IMR-90 (cell line): ENCODE results near the gene TAAR1. TPM values are rescaled to one million over a fixed set of nuclear protein-coding genes. Genes with fewer than 3 reads are reported as not detected.

Experiments used
- ATAC-seq: fragments of 200-7000 bp; cut with Tn5 transposase; 2 replicates; pipeline ENCODE4 v1.9.1; 2020; ENCODE audit warnings: low read depth, mild to moderate bottlenecking, moderate library complexity
- BruUV-seq: library from RNA; stranded (reverse); fragments of 400-500 nt; replicated peaks from 2 replicates; lab custom pipeline; 2021; lab: Mats Ljungman, UMichigan
- CTCF ChIA-PET: fragments of 300-600 bp; formaldehyde crosslinking; extraction: SDS; loops from one replicate; lab custom pipeline; 2021; ENCODE audit warnings: antibody characterized with exemption; lab: Yijun Ruan, JAX
- POLR2A ChIA-PET: fragments of 300-600 bp; sonication (Branson Sonifier 250); formaldehyde crosslinking; loops from one replicate; lab custom pipeline; 2022; ENCODE audit warnings: antibody characterized with exemption; ENCODE audit not compliant: unreplicated experiment; lab: Charles Lee
- DNase-seq: peaks from one replicate; pipeline ENCODE4 v3.0.0; 2013
- H2AFZ ChIP-seq: replicated peaks from 2 replicates; pipeline ENCODE3; 2013; ENCODE audit warnings: low read length, mild to moderate bottlenecking; ENCODE audit not compliant: poor library complexity
- H2AK5ac ChIP-seq: 2 replicates; pipeline ENCODE4 v1.6.1; 2013; ENCODE audit warnings: low read depth, low read length, inconsistent platforms
- H2AK9ac ChIP-seq: replicated peaks from 2 replicates; pipeline ENCODE3; 2013; ENCODE audit warnings: mild to moderate bottlenecking, low read depth, low read length, moderate library complexity; ENCODE audit not compliant: poor library complexity
- H2BK120ac ChIP-seq: 2 replicates; pipeline ENCODE4 v1.6.1; 2013; ENCODE audit warnings: low read depth, low read length, inconsistent platforms
- H2BK15ac ChIP-seq: 3 replicates; pipeline ENCODE4 v1.6.1; 2013; ENCODE audit warnings: low read depth, low read length, inconsistent platforms
- H2BK20ac ChIP-seq: 2 replicates; pipeline ENCODE4 v1.6.1; 2013; ENCODE audit warnings: low read depth, mild to moderate bottlenecking, inconsistent platforms, low read length, moderate library complexity
- H2BK5ac ChIP-seq: 2 replicates; pipeline ENCODE4 v1.6.1; 2013; ENCODE audit warnings: mild to moderate bottlenecking, low read depth, low read length, inconsistent platforms; ENCODE audit not compliant: poor library complexity, severe bottlenecking
- H3K14ac ChIP-seq: replicated peaks from 2 replicates; pipeline ENCODE4 v1.6.1; 2013; ENCODE audit warnings: low read depth, low read length, inconsistent platforms
- H3K18ac ChIP-seq: 2 replicates; pipeline ENCODE4 v1.6.1; 2013; ENCODE audit warnings: low read depth, low read length, control low read depth
- H3K23ac ChIP-seq: 2 replicates; pipeline ENCODE4 v1.6.1; 2013; ENCODE audit warnings: low read depth, low read length, inconsistent platforms
- H3K27ac ChIP-seq: 2 replicates; pipeline ENCODE4 v1.5.1; 2013; ENCODE audit warnings: mild to moderate bottlenecking, control low read depth, low read length; ENCODE audit not compliant: insufficient read depth
- H3K27me3 ChIP-seq: 2 replicates; pipeline ENCODE4 v1.6.1; 2013; ENCODE audit warnings: low read length; ENCODE audit not compliant: control insufficient read depth, insufficient read depth
- H3K36me3 ChIP-seq: 2 replicates; pipeline ENCODE4 v1.6.1; 2013; ENCODE audit warnings: low read length, mixed read lengths; ENCODE audit not compliant: control insufficient read depth, insufficient read depth
- H3K4ac ChIP-seq: 2 replicates; pipeline ENCODE4 v1.6.1; 2013; ENCODE audit warnings: low read depth, low read length, inconsistent platforms
- H3K4me1 ChIP-seq: 2 replicates; pipeline ENCODE4 v1.6.1; 2013; ENCODE audit warnings: low read length, mixed read lengths; ENCODE audit not compliant: control insufficient read depth, insufficient read depth
- H3K4me2 ChIP-seq: 2 replicates; pipeline ENCODE4 v1.6.1; 2013; ENCODE audit warnings: low read depth, mild to moderate bottlenecking, control low read depth, low read length, moderate library complexity
- H3K4me3 ChIP-seq: 2 replicates; pipeline ENCODE4 v1.5.1; 2013; ENCODE audit warnings: low read depth, mild to moderate bottlenecking, control low read depth, low read length, moderate library complexity; ENCODE audit not compliant: insufficient read depth
- H3K56ac ChIP-seq: 2 replicates; pipeline ENCODE4 v1.6.1; 2013; ENCODE audit warnings: low read length, inconsistent platforms; ENCODE audit not compliant: insufficient read depth; ENCODE audit errors: extremely low read depth
- H3K79me1 ChIP-seq, 2 experiments: 2 replicates each; pipeline ENCODE4 v1.6.1; 2013; ENCODE audit warnings: low read length in 2 of 2, inconsistent platforms in 1 of 2, low read depth in 1 of 2
- H3K9ac ChIP-seq: 2 replicates; pipeline ENCODE4 v1.6.1; 2013; ENCODE audit warnings: low read depth, low read length, control low read depth
- H3K9me1 ChIP-seq: 2 replicates; pipeline ENCODE4 v1.6.1; 2013; ENCODE audit warnings: low read length, inconsistent platforms; ENCODE audit not compliant: insufficient read depth
- H3K9me3 ChIP-seq: 2 replicates; pipeline ENCODE4 v1.6.1; 2013; ENCODE audit warnings: low read length; ENCODE audit not compliant: control insufficient read depth, insufficient read depth
- H4K20me1 ChIP-seq: 2 replicates; pipeline ENCODE4 v1.6.1; 2013; ENCODE audit warnings: low read length, inconsistent platforms; ENCODE audit not compliant: insufficient read depth
- H4K5ac ChIP-seq: 2 replicates; pipeline ENCODE4 v1.6.1; 2013; ENCODE audit warnings: mild to moderate bottlenecking, low read depth, low read length, control low read depth
- H4K8ac ChIP-seq, 2 experiments: 2 replicates each; pipeline ENCODE4 v1.6.1; 2013; ENCODE audit warnings: low read depth in 2 of 2, low read length in 2 of 2, control low read depth in 1 of 2, inconsistent platforms in 1 of 2
- H4K91ac ChIP-seq: 2 replicates; pipeline ENCODE4 v1.6.1; 2013; ENCODE audit warnings: low read depth, low read length, inconsistent platforms; ENCODE audit not compliant: insufficient read depth
- BHLHE40 ChIP-seq: fragments of 150-350 bp; IDR thresholded peaks from 2 replicates; pipeline ENCODE4 v1.6.1; 2016; ENCODE audit warnings: mild to moderate bottlenecking, low read depth, low read length
- CEBPB ChIP-seq: IDR thresholded peaks from 2 replicates; pipeline ENCODE4 v1.6.1; 2012; ENCODE audit warnings: low read depth, low read length, improper control_type of control experiment
- CHD1 ChIP-seq: IDR thresholded peaks from 2 replicates; pipeline ENCODE4 v1.6.1; 2012; ENCODE audit warnings: low read depth, low read length, improper control_type of control experiment
- CTCF ChIP-seq: conservative IDR thresholded peaks from 2 replicates; pipeline ENCODE4 v1.5.1; 2012; ENCODE audit warnings: mild to moderate bottlenecking, low read depth, low read length, improper control_type of control experiment
- ELK1 ChIP-seq: fragments of 150-350 bp; IDR thresholded peaks from 2 replicates; pipeline ENCODE4 v1.6.1; 2016; ENCODE audit warnings: low read depth, mild to moderate bottlenecking, low read length, moderate library complexity, borderline replicate concordance
- FOS ChIP-seq: fragments of 150-350 bp; IDR thresholded peaks from 2 replicates; pipeline ENCODE4 v1.6.1; 2016; ENCODE audit warnings: low read depth, low read length
- MAFK ChIP-seq: IDR thresholded peaks from 2 replicates; pipeline ENCODE4 v1.6.1; 2012; ENCODE audit warnings: low read depth, low read length, improper control_type of control experiment
- MAZ ChIP-seq: IDR thresholded peaks from 2 replicates; pipeline ENCODE4 v1.6.1; 2012; ENCODE audit warnings: low read depth, mild to moderate bottlenecking, low read length, improper control_type of control experiment, moderate library complexity, borderline replicate concordance
- MXI1 ChIP-seq: IDR thresholded peaks from 2 replicates; pipeline ENCODE4 v1.6.1; 2012; ENCODE audit warnings: low read depth, mild to moderate bottlenecking, low read length, moderate library complexity, borderline replicate concordance
- NFE2L2 ChIP-seq: fragments of 150-350 bp; IDR thresholded peaks from 2 replicates; pipeline ENCODE4 v1.6.1; 2016; ENCODE audit warnings: low read depth, mild to moderate bottlenecking, low read length
- POLR2A ChIP-seq: IDR thresholded peaks from 2 replicates; pipeline ENCODE4 v1.6.1; 2012; ENCODE audit warnings: mild to moderate bottlenecking, low read depth, low read length
- RAD21 ChIP-seq: IDR thresholded peaks from 2 replicates; pipeline ENCODE4 v1.6.1; 2012; ENCODE audit warnings: low read length, improper control_type of control experiment
- RCOR1 ChIP-seq: IDR thresholded peaks from 2 replicates; pipeline ENCODE4 v1.6.1; 2012; ENCODE audit warnings: mild to moderate bottlenecking, low read length, improper control_type of control experiment; ENCODE audit not compliant: insufficient replicate concordance
- RFX5 ChIP-seq: IDR thresholded peaks from 2 replicates; pipeline ENCODE4 v1.8.0; 2012; ENCODE audit warnings: low read depth, mild to moderate bottlenecking, low read length, moderate library complexity
- SMC3 ChIP-seq: fragments of 150-350 bp; IDR thresholded peaks from 2 replicates; pipeline ENCODE4 v1.6.1; 2016; ENCODE audit warnings: low read depth, mild to moderate bottlenecking, antibody characterized with exemption, low read length, moderate library complexity
- USF2 ChIP-seq: fragments of 150-350 bp; IDR thresholded peaks from 2 replicates; pipeline ENCODE4 v1.6.1; 2017; ENCODE audit warnings: mild to moderate bottlenecking, antibody characterized with exemption, low read length, low read depth
- dilution Hi-C: fragments of 300-500 bp; cut with HindIII; formaldehyde crosslinking; loops from one replicate; pipeline ENCODE4 v1.14.3; 2018; ENCODE audit warnings: low sequenced_read_pairs; ENCODE audit not compliant: unreplicated experiment
- in situ Hi-C: fragments of 300-500 bp; cut with MboI; formaldehyde crosslinking; loops from 3 replicates; pipeline ENCODE4 v1.14.3; 2019; ENCODE audit warnings: low sequenced_read_pairs, inconsistent platforms, mixed read lengths
- intact Hi-C: fragments of 100-400 bp; cut with micrococcal nuclease; formaldehyde crosslinking; loops from 2 replicates; pipeline ENCODE4 v1.10.0; 2022
- polyA plus RNA-seq, 3 experiments: library from polyadenylated mRNA; depleted of rRNA; stranded (reverse); fragments of >200 nt; gene quantifications; 2 replicates each; pipeline ENCODE4 v1.2.3, GENCODE V29; 2012; ENCODE audit warnings: low replicate concordance in 1 of 3
- total RNA-seq: library from RNA; depleted of rRNA; stranded (reverse); fragments of >200 nt; gene quantifications from 2 replicates; pipeline ENCODE4 v1.2.3, GENCODE V29; 2012

The TAAR1 gene
- total and polyA plus RNA-seq, 2 of the 4 experiments (the other 2 are of a cell fraction) = not detected

- CTCF ChIA-PET = no interaction called here
- intact Hi-C loops (no loop called here), dilution Hi-C loops (no loop called here), in situ Hi-C loops (no loop called here)
- no TSS peak for BruUV-seq
- DNase-seq (no peak), ATAC-seq (no peak)
- no peak for TF ChIP-seq BHLHE40
- no peak for TF ChIP-seq RFX5
- TF ChIP-seq RAD21 = no peak
- TF ChIP-seq ELK1 = no peak
- no peak for TF ChIP-seq CTCF
- TF ChIP-seq MAZ = no peak
- no peak for TF ChIP-seq RCOR1
- TF ChIP-seq FOS = no peak
- no peak for TF ChIP-seq NFE2L2
- TF ChIP-seq MAFK = no peak
- TF ChIP-seq SMC3 = no peak
- no peak for TF ChIP-seq CEBPB
- no peak for TF ChIP-seq POLR2A
- no peak for TF ChIP-seq MXI1
- TF ChIP-seq CHD1 = no peak
- no peak for TF ChIP-seq USF2
- Histone ChIP-seq H2BK120ac (no peak overlapping the region), H3K9ac (no peak overlapping the region), H3K79me1 (no peaks in the 10 kb centered on the region), H3K9me3 (no peaks in the 10 kb centered on the region), H3K18ac (no peak overlapping the region), H3K4ac (no peak overlapping the region), H3K4me1 (no peaks in the 10 kb centered on the region), H2BK15ac (no peak overlapping the region), H2BK20ac (no peak overlapping the region), H2AK9ac (no peak overlapping the region), H3K14ac (no peak overlapping the region), H3K9me1 (no peaks in the 10 kb centered on the region), H3K27ac (no peak overlapping the region), H4K91ac (no peak overlapping the region), H2BK5ac (no peak overlapping the region), H3K4me3 (no peak overlapping the region), H2AFZ (no peak overlapping the region), H3K4me2 (no peak overlapping the region), H4K20me1 (no peaks in the 10 kb centered on the region), H4K8ac (no peak overlapping the region), H3K27me3 (peaks cover 3% of the 10 kb centered on the region; the same call in 1 of the 2 replicates), H4K5ac (no peak overlapping the region), H3K56ac (no peak overlapping the region), H3K23ac (no peak overlapping the region), H3K36me3 (no peaks in the 10 kb centered on the region), H2AK5ac (no peak overlapping the region)
- POLR2A ChIA-PET = no interaction called here
Observed at GRCh38 chr6:132675749-132676148, 16.8 kb upstream of the TAAR1 start.
